BLaER1 (cell line): Measurements from ENCODE around the gene TTC39B.

Experiments
- H3K27ac ChIP-seq: shearing (Covaris generic); formaldehyde crosslinking; 2 replicates; pipeline ENCODE4 v1.8.1; 2022
- H3K27me3 ChIP-seq: shearing (Covaris generic); formaldehyde crosslinking; 2 replicates; pipeline ENCODE4 v1.8.1; 2022
- H3K36me3 ChIP-seq: shearing (Covaris generic); formaldehyde crosslinking; 2 replicates; pipeline ENCODE4 v1.8.1; 2022
- H3K4me1 ChIP-seq: shearing (Covaris generic); formaldehyde crosslinking; 2 replicates; pipeline ENCODE4 v1.8.1; 2022
- H3K4me2 ChIP-seq: shearing (Covaris generic); formaldehyde crosslinking; 2 replicates; pipeline ENCODE4 v1.8.1; 2022
- H3K4me3 ChIP-seq: shearing (Covaris generic); formaldehyde crosslinking; 2 replicates; pipeline ENCODE4 v1.8.1; 2022
- H3K9ac ChIP-seq: shearing (Covaris generic); formaldehyde crosslinking; 2 replicates; pipeline ENCODE4 v1.8.1; 2022
- H3K9me3 ChIP-seq: shearing (Covaris generic); formaldehyde crosslinking; 2 replicates; pipeline ENCODE4 v1.8.1; 2022
- H4K20me1 ChIP-seq: shearing (Covaris generic); formaldehyde crosslinking; 2 replicates; pipeline ENCODE4 v1.8.1; 2022
- Cebpa-rat ChIP-seq: shearing (Covaris generic); IDR thresholded peaks from 2 replicates; pipeline ENCODE4 v1.8.1; 2022

The TTC39B gene

GRCh38 chr9:15192856-15193255, 114.2 kb downstream of the TTC39B start:
- no peak overlapping the region for H3K4me3 ChIP-seq
- H3K27ac ChIP-seq: no peak overlapping the region
- no peak overlapping the region for H3K9ac ChIP-seq
- no peaks in the 10 kb centered on the region for H3K4me1 ChIP-seq
- no peaks in the 10 kb centered on the region for H3K36me3 ChIP-seq
- no peaks in the 10 kb centered on the region for H3K27me3 ChIP-seq
- TF ChIP-seq Cebpa-rat: no peak
- H3K9me3 ChIP-seq: peaks cover 17% of the 10 kb centered on the region
- no peak overlapping the region for H3K4me2 ChIP-seq
- no peaks in the 10 kb centered on the region for H4K20me1 ChIP-seq

- peaks cover 14% of the 10 kb centered on the region for H3K9me3 ChIP-seq
These were observed 115.6 kb downstream of the TTC39B start for GRCh38 chr9:15191378-15191777.

GRCh38 chr9:15189481-15189880, 117.5 kb downstream of the TTC39B start:
- Histone ChIP-seq H3K9me3 (no peaks in the 10 kb centered on the region), H3K27me3 (no peaks in the 10 kb centered on the region), H3K4me1 (no peaks in the 10 kb centered on the region), H4K20me1 (no peaks in the 10 kb centered on the region), H3K4me2 (no peak overlapping the region), H3K27ac (no peak overlapping the region), H3K4me3 (no peak overlapping the region), H3K9ac (no peak overlapping the region), H3K36me3 (no peaks in the 10 kb centered on the region)
- no peak for TF ChIP-seq Cebpa-rat

More at GRCh38 chr9:15191378-15191777, 115.6 kb downstream of the TTC39B start:
- H3K9ac ChIP-seq: no peak overlapping the region
- H3K4me3 ChIP-seq: no peak overlapping the region
- H4K20me1 ChIP-seq: no peaks in the 10 kb centered on the region
- no peaks in the 10 kb centered on the region for H3K27me3 ChIP-seq
- H3K4me1 ChIP-seq: no peaks in the 10 kb centered on the region
- no peaks in the 10 kb centered on the region for H3K36me3 ChIP-seq
- no peak overlapping the region for H3K4me2 ChIP-seq
- no peak overlapping the region for H3K27ac ChIP-seq
- TF ChIP-seq Cebpa-rat: no peak

DNA sequence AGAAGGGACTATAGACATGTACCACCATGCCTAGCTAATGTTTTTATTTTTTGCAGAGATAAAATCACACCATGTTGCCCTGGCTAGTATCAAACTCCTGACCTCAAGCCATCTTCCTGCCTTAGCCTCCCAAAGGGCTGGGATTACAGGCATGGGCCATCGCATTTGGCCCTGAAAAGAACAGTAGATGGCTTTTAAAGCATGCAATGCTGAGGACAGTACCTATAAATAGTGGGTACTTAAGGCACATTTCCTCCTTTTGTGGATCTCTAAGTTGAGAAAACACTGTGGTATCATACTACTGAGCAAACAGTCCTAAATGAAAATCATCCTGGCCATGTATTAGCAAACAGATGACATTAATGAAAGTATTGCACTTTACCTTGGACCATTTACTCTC, 119.4 kb downstream of the TTC39B start:
- Histone ChIP-seq H3K4me2 (no peak overlapping the region), H3K9me3 (no peaks in the 10 kb centered on the region), H3K27me3 (no peaks in the 10 kb centered on the region), H3K27ac (no peak overlapping the region), H3K4me3 (no peak overlapping the region), H4K20me1 (no peaks in the 10 kb centered on the region), H3K4me1 (no peaks in the 10 kb centered on the region), H3K9ac (no peak overlapping the region), H3K36me3 (no peaks in the 10 kb centered on the region)
- no peak for TF ChIP-seq Cebpa-rat

DNA sequence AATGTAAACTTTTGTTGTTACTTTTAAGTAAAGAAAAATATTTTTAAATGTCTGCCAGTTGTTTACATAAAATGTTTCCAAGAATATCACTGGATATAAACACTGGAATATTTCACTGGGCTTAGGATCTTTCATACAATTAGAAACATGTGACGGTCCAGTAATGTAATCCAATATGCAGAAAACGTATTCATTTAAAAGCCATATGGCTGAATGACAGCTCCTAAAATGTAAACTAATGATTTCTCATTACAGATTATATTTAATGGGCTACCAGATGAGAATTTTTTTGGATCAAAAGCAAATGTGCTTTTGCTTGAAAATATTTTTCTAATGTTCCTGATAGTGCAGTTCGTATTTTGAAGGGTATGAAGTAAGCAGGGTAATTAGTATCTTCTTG, 124.3 kb downstream of the TTC39B start:
- H3K36me3 ChIP-seq: no peaks in the 10 kb centered on the region
- no peak for TF ChIP-seq Cebpa-rat

DNA sequence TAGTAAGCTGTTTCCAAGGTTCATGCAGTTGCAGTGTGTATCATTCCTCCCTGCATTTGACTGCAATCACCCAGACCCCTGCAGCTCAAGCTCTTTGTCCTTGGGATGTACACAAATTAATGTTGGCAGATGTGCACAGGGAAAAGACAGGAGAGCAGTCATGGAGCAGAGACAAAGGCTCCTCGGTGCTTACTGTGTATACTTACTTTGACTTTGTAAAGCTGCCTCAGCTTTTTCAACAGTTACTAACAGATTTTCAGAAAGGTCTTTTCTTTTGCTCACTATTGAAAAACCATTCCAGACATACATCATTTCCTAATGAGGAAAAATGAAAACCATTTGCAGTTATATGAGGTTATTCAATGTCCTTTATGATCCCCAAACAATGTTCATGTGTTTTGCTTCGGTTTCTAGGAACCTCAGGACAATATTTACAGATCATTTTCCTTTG, 124.9 kb downstream of the TTC39B start:
- Histone ChIP-seq H3K9me3 (no peaks in the 10 kb centered on the region), H3K27ac (no peak overlapping the region), H3K36me3 (no peaks in the 10 kb centered on the region), H3K4me1 (peaks cover 6% of the 10 kb centered on the region; the same call in 1 of the 2 replicates), H3K4me3 (no peak overlapping the region), H3K9ac (no peak overlapping the region), H4K20me1 (no peaks in the 10 kb centered on the region), H3K4me2 (no peak overlapping the region), H3K27me3 (no peaks in the 10 kb centered on the region)
- no peak for TF ChIP-seq Cebpa-rat

More for the DNA sequence above, 124.3 kb downstream of the TTC39B start:
- Histone ChIP-seq H3K9ac (no peak overlapping the region), H3K27ac (no peak overlapping the region), H3K4me2 (no peak overlapping the region), H3K4me1 (peaks cover 6% of the 10 kb centered on the region; the same call in 1 of the 2 replicates), H3K9me3 (no peaks in the 10 kb centered on the region), H3K27me3 (no peaks in the 10 kb centered on the region), H3K4me3 (no peak overlapping the region), H4K20me1 (no peaks in the 10 kb centered on the region)

GRCh38 chr9:15180124-15180523, 126.9 kb downstream of the TTC39B start:
- Histone ChIP-seq H3K27me3 (no peaks in the 10 kb centered on the region), H3K9ac (no peak overlapping the region), H3K27ac (no peak overlapping the region), H3K4me3 (no peak overlapping the region), H3K36me3 (no peaks in the 10 kb centered on the region), H4K20me1 (no peaks in the 10 kb centered on the region), H3K4me1 (peaks cover 6% of the 10 kb centered on the region; the same call in 1 of the 2 replicates), H3K4me2 (no peak overlapping the region), H3K9me3 (no peaks in the 10 kb centered on the region)
- TF ChIP-seq Cebpa-rat: no peak

DNA sequence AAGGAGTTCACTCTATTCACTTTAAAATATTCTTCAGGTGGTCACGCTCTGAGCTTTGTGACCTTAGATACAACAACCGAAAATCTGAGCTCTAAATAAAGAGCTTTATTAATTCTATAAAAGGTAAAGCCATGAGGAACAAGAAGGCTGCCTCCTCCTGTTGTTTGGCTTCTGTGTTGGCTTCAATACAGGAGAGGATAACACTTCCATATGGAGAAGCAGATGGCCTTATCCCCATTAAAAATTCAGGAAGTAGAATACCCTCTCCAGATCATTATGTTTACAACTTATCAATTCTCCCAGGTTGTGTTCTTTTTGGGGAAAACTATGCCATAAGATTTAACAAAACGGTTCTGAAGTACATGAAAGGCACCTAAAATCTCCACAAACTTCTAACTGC, 128.4 kb downstream of the TTC39B start:
- Histone ChIP-seq H3K9me3 (no peaks in the 10 kb centered on the region), H3K27me3 (no peaks in the 10 kb centered on the region), H3K4me3 (no peak overlapping the region), H3K4me1 (peaks cover 6% of the 10 kb centered on the region; the same call in 1 of the 2 replicates), H3K27ac (no peak overlapping the region), H3K9ac (no peak overlapping the region), H4K20me1 (no peaks in the 10 kb centered on the region), H3K4me2 (no peak overlapping the region), H3K36me3 (no peaks in the 10 kb centered on the region)
- no peak for TF ChIP-seq Cebpa-rat

DNA sequence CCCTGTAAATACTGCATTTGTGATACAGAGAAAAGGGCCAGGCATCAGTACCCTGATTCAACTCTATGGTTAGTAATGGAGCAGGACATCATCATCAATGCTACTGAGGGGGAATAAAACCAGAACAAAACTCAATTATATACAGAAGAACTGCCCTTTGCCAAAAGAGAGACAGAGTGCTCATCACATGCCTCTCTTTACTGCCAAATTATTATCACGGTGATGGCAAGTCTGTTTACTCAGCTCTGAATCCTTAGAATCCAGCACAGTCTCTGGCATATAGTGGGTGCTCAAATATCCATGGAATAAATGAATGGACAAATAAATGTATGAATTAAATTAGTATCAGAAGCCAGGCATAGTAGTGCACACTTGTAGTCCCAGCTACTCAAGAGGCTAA, 130.2 kb downstream of the TTC39B start:
- TF ChIP-seq Cebpa-rat: no peak
- Histone ChIP-seq H3K9ac (no peak overlapping the region), H3K27me3 (no peaks in the 10 kb centered on the region), H3K4me1 (peaks cover 6% of the 10 kb centered on the region; the same call in 1 of the 2 replicates), H3K4me2 (no peak overlapping the region), H3K9me3 (no peaks in the 10 kb centered on the region), H3K27ac (no peak overlapping the region), H3K36me3 (no peaks in the 10 kb centered on the region), H4K20me1 (no peaks in the 10 kb centered on the region), H3K4me3 (no peak overlapping the region)

DNA sequence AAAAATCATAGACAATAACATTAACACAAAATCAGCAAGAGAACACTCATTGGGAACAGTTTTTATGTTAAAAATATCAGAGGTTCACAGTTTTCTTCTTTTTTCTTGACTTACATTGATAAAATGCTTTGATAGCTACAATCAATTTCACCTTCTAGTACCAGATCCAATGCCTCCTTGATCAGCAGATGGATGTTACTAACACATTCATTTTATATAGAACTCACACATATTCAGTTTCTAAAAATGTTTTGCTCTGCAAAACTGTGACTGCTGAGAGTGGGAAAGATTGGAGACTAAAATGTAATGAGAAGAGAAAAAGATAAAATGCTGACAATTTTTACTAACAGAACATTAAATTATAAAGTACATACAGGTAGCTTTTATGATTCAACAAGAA, 143.1 kb downstream of the TTC39B start:
- Histone ChIP-seq H3K4me3 (no peak overlapping the region), H3K36me3 (no peaks in the 10 kb centered on the region), H3K4me2 (no peak overlapping the region), H4K20me1 (no peaks in the 10 kb centered on the region), H3K27me3 (no peaks in the 10 kb centered on the region), H3K4me1 (no peaks in the 10 kb centered on the region), H3K27ac (no peak overlapping the region), H3K9ac (no peak overlapping the region), H3K9me3 (no peaks in the 10 kb centered on the region)
- no peak for TF ChIP-seq Cebpa-rat

DNA sequence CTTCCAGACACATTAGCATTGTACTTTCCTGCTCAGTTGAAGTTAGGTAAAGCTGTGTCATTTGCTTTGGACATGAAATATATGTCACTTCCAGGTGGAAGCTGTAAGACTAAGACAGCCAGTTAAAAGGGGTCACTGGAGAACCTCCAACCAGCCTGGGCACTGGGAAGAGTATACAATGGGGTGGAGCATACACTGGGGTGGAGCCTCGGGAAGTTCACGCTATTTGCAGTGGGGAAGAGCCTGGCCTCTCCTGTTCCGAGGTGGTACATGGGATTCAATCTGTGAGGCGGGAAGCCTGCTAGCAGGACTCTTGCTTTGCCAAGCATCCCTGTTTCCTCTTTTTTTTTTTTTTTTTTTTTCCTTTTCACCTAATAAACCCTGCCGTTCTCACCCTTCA, 145.3 kb downstream of the TTC39B start:
- H3K9ac ChIP-seq: no peak overlapping the region
- no peak for TF ChIP-seq Cebpa-rat
- H3K27me3 ChIP-seq: no peaks in the 10 kb centered on the region

More for the DNA sequence above, 145.3 kb downstream of the TTC39B start:
- no peak overlapping the region for H3K4me3 ChIP-seq
- H3K4me1 ChIP-seq: no peaks in the 10 kb centered on the region
- no peak overlapping the region for H3K27ac ChIP-seq
- H3K36me3 ChIP-seq: no peaks in the 10 kb centered on the region
- no peaks in the 10 kb centered on the region for H4K20me1 ChIP-seq
- H3K9me3 ChIP-seq: no peaks in the 10 kb centered on the region
- H3K4me2 ChIP-seq: no peak overlapping the region
